Stomach (tissue), 9 donors: ENCODE measurements around the gene KIAA1671. TPM values are rescaled to one million over a fixed set of nuclear protein-coding genes. Genes with fewer than 3 reads are reported as not detected.
A peak's percentile ranks its signal among the peaks of the same experiment; 100 is the strongest.

ENCODE experiments used
- DNase-seq, 2 donors: peaks; one replicate each; pipeline versions ENCODE4 v3.0.0 to v3.0.0-alpha.2; 2013 to 2019
- H3K27ac ChIP-seq, 5 donors: fragments of 200-600 bp in 4 of 5; sonication (generic) in 4 of 5; one replicate each; pipeline ENCODE4 v1.5.1; 2013 to 2019; ENCODE audit warnings: mild to moderate bottlenecking in 1 of 5, moderate library complexity in 1 of 5
- H3K27me3 ChIP-seq, 3 donors: fragments of 200-600 bp; sonication (generic); one replicate each; pipeline ENCODE4 v1.5.1; 2017 to 2019; ENCODE audit warnings: mixed run types in 1 of 3
- H3K36me3 ChIP-seq, 4 donors: fragments of 200-600 bp; sonication (generic); 1 replicate in 3 of 4; 2 replicates in 1 of 4; pipeline ENCODE4 v1.5.1; 2016 to 2019
- H3K4me1 ChIP-seq, 4 donors: fragments of 200-600 bp; sonication (generic); one replicate each; pipeline ENCODE4 v1.5.1; 2016 to 2019
- H3K4me3 ChIP-seq, 4 donors: fragments of 200-600 bp; sonication (generic) in 3 of 4; one replicate each; pipeline ENCODE4 v1.5.1; 2016 to 2019; ENCODE audit warnings: mild to moderate bottlenecking in 1 of 4
- H3K9me3 ChIP-seq, 4 donors: fragments of 200-600 bp; sonication (generic); one replicate each; pipeline ENCODE4 v1.5.1; 2016 to 2019
- EP300 ChIP-seq: sonication (generic); formaldehyde crosslinking; IDR thresholded peaks from one replicate; pipeline ENCODE4 v1.6.1; 2017; ENCODE audit warnings: antibody characterized with exemption
- POLR2A ChIP-seq, 4 donors: fragments of 450-650 bp; IDR thresholded peaks; one replicate each; pipeline ENCODE4 v1.6.1; 2016; ENCODE audit warnings: antibody characterized with exemption in 4 of 4, control low read depth in 2 of 4, mild to moderate bottlenecking in 1 of 4, moderate library complexity in 1 of 4
- POLR2AphosphoS5 ChIP-seq, 3 donors: sonication (generic); formaldehyde crosslinking; IDR thresholded peaks; one replicate each; pipeline ENCODE4 v1.6.1; 2016; ENCODE audit warnings: antibody characterized with exemption in 3 of 3
- WGBS, 5 donors: extraction: QIAGEN DNeasy Blood & Tissue Kit in 3 of 5; methylation state at CpG; one replicate each; pipeline versions ENCODE4 v1.1.5 to v1.1.7; 2013 to 2018; 5-methylcytosine and 5-hydroxymethylcytosine counted together
- intact Hi-C: fragments of 100-400 bp; cut with DNase I; formaldehyde crosslinking; loops from one replicate; pipeline ENCODE4 v1.15.1; 2023; ENCODE audit warnings: low total_unique reads
- polyA plus RNA-seq, 3 donors: library from polyadenylated mRNA; stranded (reverse); fragments of 200-250 nt; gene quantifications; one replicate each; pipeline ENCODE4 v1.2.3, GENCODE V29; 2013
- total RNA-seq, 5 donors: library from RNA; depleted of rRNA; stranded (reverse); fragments of >200 nt; gene quantifications; one replicate each; pipeline versions ENCODE4 v1.1.0 to v1.2.3, GENCODE V29; 2014 to 2016
- TF ChIP-seq, protein P1 (sequence below), 7 experiments: fragments of 450-650 bp in 4 of 7; fragments of 200-600 bp in 3 of 7; sonication (generic) in 3 of 7; IDR thresholded peaks; one replicate each; pipeline ENCODE4 v1.5.1; 2016 to 2019; ENCODE audit warnings: antibody characterized with exemption in 7 of 7, control low read depth in 2 of 7, mild to moderate bottlenecking in 1 of 7
- donor health status: healthy with polysubstance abuse.
- donor health status: Bipolar disorder and iron deficiency.
- donor health status: healthy.

Gene KIAA1671
- total and polyA plus RNA-seq, 8 donors = 5.7 to 80.5 (median 32.5) TPM

DNA sequence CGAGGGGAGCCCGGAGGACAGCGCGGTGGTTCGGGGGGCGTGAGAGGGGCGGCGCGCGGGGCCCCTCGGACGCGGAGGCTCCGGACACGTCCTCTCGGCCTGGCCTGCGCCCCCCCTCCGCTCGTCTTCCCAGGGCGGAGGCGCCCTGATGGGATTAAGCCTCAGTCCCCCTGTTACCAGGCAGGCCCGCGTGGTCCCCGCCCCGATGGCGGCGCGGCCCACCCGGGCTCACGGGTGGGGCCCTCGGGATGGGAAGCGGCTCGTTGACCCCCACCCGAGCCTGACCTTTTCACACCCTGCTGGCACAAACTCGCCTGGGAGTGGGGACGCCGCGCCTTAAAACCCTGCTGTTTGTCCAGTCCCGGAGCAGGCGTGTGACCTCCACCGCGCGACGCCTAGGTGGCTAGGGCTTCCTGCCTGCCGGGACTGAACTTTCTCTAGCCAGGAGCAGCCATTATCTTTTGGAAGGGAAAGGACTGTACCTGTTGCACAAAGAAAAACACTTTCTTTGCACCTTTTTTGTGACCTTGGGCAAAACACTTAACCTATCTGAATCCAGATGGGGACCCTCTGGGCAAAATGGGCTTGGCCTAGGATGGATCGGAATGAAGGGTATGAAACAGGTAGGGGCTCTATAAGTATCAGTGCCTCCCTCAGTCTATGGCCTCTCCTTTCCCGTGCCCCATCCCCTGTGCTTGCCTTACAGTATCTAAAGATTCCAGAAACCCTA lies 1.0 kb downstream of the KIAA1671 start:
- intact Hi-C loops = loop anchor here (5.0 kb wide), 1 partner anchor 94 kb away; no protein-coding TSS in a partner anchor
- peak in 1 of 3 donors; percentile 25 for TF ChIP-seq POLR2AphosphoS5 (IDR thresholded peaks at IDR 0.05)
- no peak for TF ChIP-seq POLR2A (IDR thresholded peaks at IDR 0.05)
- H3K4me3 ChIP-seq = peak overlapping the region; percentile 73 to 79 (median 76)
- H3K4me1 ChIP-seq = peaks cover 19 to 38% (median 31%) of the 10 kb centered on the region in 4 donors
- H3K36me3 ChIP-seq = no peaks in the 10 kb centered on the region
- H3K9me3 ChIP-seq = no peaks in the 10 kb centered on the region
- DNase-seq = peak; percentile 62 to 64
- WGBS, 5 donors = 4 to 15% (median 7%) methylated on average over 13 to 47 of the region's 47 CpGs
- H3K27me3 ChIP-seq = peaks cover 0 to 48% (median 6%) of the 10 kb centered on the region in 3 donors
- H3K27ac ChIP-seq = peak overlapping the region; percentile 86 to 92 (median 88)

DNA sequence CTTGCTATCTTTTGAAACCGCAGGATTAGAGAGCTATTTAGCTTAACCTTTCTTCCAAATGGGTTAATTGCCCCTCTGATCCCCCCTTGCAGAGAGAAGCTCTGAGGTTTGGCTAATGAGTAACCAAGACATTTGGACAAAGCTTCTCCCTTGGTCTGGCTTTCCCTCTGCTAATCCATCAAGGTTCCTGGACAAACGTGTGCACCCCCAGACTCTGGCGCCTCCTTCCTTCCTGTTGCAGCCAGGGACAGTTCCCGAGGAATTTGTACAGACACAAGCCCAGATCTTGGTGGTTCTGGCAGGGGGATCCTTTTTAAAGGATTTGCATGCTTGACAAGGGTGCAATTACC lies 1.6 kb downstream of the KIAA1671 start:
- DNase-seq = no peak
- Histone ChIP-seq H3K4me1 (peaks cover 19 to 42% (median 31%) of the 10 kb centered on the region in 4 donors), H3K27ac (peak overlapping the region; percentile 86 to 92 (median 88)), H3K9me3 (no peaks in the 10 kb centered on the region), H3K36me3 (no peaks in the 10 kb centered on the region), H3K27me3 (peaks cover 0 to 43% (median 6%) of the 10 kb centered on the region in 3 donors), H3K4me3 (peak overlapping the region; percentile 73 to 79 (median 76))
- TF ChIP-seq POLR2A (IDR thresholded peaks at IDR 0.05) = no peak
- intact Hi-C loops = loop anchor here (5.0 kb wide), 1 partner anchor 93 kb away; no protein-coding TSS in a partner anchor
- 26 to 49% (median 32%) methylated on average over 4 of the region's 4 CpGs for WGBS, 5 donors

DNA sequence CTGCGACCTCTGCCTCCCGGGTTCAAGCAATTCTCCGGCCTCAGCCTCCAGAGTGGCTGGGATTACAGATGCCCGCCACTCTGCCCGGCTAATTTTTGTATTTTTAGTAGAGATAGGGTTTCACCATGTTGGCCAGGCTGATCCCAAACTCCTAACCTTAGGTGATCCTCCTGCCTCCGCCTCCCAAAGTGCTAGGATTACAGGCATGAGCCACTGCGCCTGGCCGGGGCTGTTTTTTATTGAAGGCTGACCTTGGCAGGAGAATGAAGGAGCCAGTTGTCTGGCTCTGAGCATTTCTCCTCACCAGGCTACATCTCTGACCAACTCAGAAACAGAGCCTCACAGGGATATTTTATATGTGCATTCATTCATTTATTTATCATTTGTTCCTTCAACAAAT lies 2.3 kb downstream of the KIAA1671 start:
- no peak for DNase-seq
- intact Hi-C loops = loop anchor here (5.0 kb wide), 1 partner anchor 92 kb away; no protein-coding TSS in a partner anchor
- H3K36me3 ChIP-seq = no peaks in the 10 kb centered on the region
- peak overlapping the region in 1 of 5 donors; percentile 89 for H3K27ac ChIP-seq
- no peak overlapping the region for H3K4me3 ChIP-seq
- peaks cover 0 to 42% (median 6%) of the 10 kb centered on the region in 3 donors for H3K27me3 ChIP-seq
- peaks cover 19 to 45% (median 31%) of the 10 kb centered on the region in 4 donors for H3K4me1 ChIP-seq
- no peaks in the 10 kb centered on the region for H3K9me3 ChIP-seq
- 81 to 95% (median 86%) methylated on average over 8 of the region's 8 CpGs for WGBS, 5 donors
- no peak for TF ChIP-seq POLR2AphosphoS5 (IDR thresholded peaks at IDR 0.05)
- TF ChIP-seq POLR2A (IDR thresholded peaks at IDR 0.05) = no peak
- TF ChIP-seq, protein P1, sequence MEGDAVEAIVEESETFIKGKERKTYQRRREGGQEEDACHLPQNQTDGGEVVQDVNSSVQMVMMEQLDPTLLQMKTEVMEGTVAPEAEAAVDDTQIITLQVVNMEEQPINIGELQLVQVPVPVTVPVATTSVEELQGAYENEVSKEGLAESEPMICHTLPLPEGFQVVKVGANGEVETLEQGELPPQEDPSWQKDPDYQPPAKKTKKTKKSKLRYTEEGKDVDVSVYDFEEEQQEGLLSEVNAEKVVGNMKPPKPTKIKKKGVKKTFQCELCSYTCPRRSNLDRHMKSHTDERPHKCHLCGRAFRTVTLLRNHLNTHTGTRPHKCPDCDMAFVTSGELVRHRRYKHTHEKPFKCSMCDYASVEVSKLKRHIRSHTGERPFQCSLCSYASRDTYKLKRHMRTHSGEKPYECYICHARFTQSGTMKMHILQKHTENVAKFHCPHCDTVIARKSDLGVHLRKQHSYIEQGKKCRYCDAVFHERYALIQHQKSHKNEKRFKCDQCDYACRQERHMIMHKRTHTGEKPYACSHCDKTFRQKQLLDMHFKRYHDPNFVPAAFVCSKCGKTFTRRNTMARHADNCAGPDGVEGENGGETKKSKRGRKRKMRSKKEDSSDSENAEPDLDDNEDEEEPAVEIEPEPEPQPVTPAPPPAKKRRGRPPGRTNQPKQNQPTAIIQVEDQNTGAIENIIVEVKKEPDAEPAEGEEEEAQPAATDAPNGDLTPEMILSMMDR (IDR thresholded peaks at IDR 0.05) = no peak
- no peak for TF ChIP-seq EP300

DNA sequence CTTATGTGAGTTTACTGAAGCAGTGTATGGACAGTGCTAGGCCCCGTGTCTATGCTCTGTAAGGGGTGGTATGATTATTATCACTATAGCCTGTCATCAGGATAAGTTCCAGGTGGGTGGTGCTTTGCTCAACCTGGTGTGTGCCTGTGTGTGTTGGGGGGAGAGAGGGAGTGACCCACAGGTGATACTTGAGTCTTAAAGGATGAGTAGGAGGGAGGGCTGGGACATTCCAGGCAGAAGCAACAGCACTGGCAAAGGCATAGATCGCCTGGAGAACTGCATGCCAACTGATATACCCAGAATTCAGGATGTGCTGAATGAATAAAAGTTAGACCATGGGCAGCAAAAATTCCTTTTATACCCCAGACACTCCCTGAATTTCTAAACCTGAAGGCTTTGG lies 4.5 kb downstream of the KIAA1671 start:
- intact Hi-C loops = no loop called here
- 80 to 93% (median 85%) methylated on average over 2 of the region's 2 CpGs for WGBS, 5 donors
- DNase-seq = no peak

DNA sequence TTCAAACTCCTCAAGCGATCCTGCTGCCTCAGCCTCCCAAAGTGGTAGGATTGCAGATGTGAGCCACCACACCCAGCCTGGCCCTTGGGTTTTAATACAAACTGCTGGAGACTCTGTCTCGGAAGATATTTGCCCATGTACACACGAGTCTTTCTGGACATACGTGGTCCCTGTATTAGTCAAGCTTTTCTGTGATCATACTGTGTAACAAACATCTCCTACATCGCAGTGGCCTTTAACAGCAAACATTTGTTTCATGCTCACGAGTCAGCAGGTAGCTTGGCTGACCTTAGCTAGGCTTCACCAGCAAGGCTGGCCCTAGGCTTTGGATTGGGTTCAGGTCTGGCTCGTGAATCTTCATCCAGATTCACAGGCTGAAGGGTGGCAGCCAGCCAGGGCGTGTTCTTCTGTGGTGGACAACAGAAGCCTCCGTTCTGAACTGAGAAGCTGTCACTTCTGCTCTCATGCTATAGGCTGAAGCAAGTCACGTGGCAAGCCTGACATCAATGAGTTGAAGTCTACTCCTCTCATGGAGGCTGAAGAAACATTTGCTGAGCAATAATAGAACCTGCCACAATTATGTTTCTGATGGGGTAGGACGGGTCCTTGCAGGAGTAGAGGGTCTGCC lies 8.8 kb downstream of the KIAA1671 start:
- Histone ChIP-seq H3K36me3 (no peaks in the 10 kb centered on the region), H3K4me1 (peaks cover 6 to 16% (median 13%) of the 10 kb centered on the region in 4 donors), H3K27me3 (no peaks in the 10 kb centered on the region), H3K9me3 (no peaks in the 10 kb centered on the region), H3K4me3 (no peak overlapping the region), H3K27ac (no peak overlapping the region)
- WGBS, 5 donors = 85 to 93% (median 88%) methylated on average over 11 of the region's 11 CpGs
- DNase-seq = no peak
- intact Hi-C loops = no loop called here
- TF ChIP-seq POLR2AphosphoS5 (IDR thresholded peaks at IDR 0.05) (no peak), EP300 (no peak), POLR2A (IDR thresholded peaks at IDR 0.05) (no peak)
- TF ChIP-seq, protein P1 (IDR thresholded peaks at IDR 0.05) = no peak

More for the DNA sequence above, 4.5 kb downstream of the KIAA1671 start:
- H3K4me3 ChIP-seq = no peak overlapping the region
- no peaks in the 10 kb centered on the region for H3K9me3 ChIP-seq
- H3K27me3 ChIP-seq = peaks cover 0 to 25% (median 6%) of the 10 kb centered on the region in 3 donors
- TF ChIP-seq EP300 = no peak
- TF ChIP-seq POLR2A (IDR thresholded peaks at IDR 0.05) = no peak
- TF ChIP-seq, protein P1 (IDR thresholded peaks at IDR 0.05) = no peak
- no peak for TF ChIP-seq POLR2AphosphoS5 (IDR thresholded peaks at IDR 0.05)
- no peaks in the 10 kb centered on the region for H3K36me3 ChIP-seq
- no peak overlapping the region for H3K27ac ChIP-seq
- H3K4me1 ChIP-seq = peaks cover 19 to 33% (median 28%) of the 10 kb centered on the region in 4 donors
